Astrocyte of the cerebellum (primary cell): ENCODE results near the gene BMAL1.

ENCODE experiments used
- DNase-seq: peaks from one replicate; pipeline ENCODE4 v3.0.0-alpha.2; 2011; ENCODE audit warnings: low read depth
- H3K4me3 ChIP-seq: 2 replicates; pipeline ENCODE4 v1.5.1; 2011; ENCODE audit warnings: mild to moderate bottlenecking, low read depth, low read length, moderate library complexity
- in situ Hi-C: cut with HindIII; loops from 2 replicates; pipeline ENCODE4 v1.10.0; 2017; ENCODE audit warnings: low sequenced_read_pairs
- TF ChIP-seq, protein P1 (sequence below): IDR thresholded peaks from 2 replicates; pipeline ENCODE4 v1.5.1; 2012; ENCODE audit warnings: low read length, low read depth, moderate library complexity, mild to moderate bottlenecking; ENCODE audit errors: missing control alignments

Gene BMAL1

GRCh38 chr11:13260201-13260962 lies 17.2 kb upstream of the BMAL1 start:
- TF ChIP-seq, protein P1, sequence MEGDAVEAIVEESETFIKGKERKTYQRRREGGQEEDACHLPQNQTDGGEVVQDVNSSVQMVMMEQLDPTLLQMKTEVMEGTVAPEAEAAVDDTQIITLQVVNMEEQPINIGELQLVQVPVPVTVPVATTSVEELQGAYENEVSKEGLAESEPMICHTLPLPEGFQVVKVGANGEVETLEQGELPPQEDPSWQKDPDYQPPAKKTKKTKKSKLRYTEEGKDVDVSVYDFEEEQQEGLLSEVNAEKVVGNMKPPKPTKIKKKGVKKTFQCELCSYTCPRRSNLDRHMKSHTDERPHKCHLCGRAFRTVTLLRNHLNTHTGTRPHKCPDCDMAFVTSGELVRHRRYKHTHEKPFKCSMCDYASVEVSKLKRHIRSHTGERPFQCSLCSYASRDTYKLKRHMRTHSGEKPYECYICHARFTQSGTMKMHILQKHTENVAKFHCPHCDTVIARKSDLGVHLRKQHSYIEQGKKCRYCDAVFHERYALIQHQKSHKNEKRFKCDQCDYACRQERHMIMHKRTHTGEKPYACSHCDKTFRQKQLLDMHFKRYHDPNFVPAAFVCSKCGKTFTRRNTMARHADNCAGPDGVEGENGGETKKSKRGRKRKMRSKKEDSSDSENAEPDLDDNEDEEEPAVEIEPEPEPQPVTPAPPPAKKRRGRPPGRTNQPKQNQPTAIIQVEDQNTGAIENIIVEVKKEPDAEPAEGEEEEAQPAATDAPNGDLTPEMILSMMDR, result no peak
- no peak overlapping the region for H3K4me3 ChIP-seq
- DNase-seq, result no peak
- in situ Hi-C loops, result loop anchor here (5.0 kb wide), 1 partner anchor 37 kb away; no protein-coding TSS in a partner anchor

GRCh38 chr11:13260963-13261588 lies 16.5 kb upstream of the BMAL1 start:
- no peak for DNase-seq
- TF ChIP-seq, protein P1, result no peak
- H3K4me3 ChIP-seq, result no peak overlapping the region
- in situ Hi-C loops, result loop anchor here (5.0 kb wide), 1 partner anchor 36 kb away; no protein-coding TSS in a partner anchor

GRCh38 chr11:13261591-13262061 lies 16.0 kb upstream of the BMAL1 start:
- DNase-seq, result peak; percentile 49
- in situ Hi-C loops, result loop anchor here (5.0 kb wide), 1 partner anchor 36 kb away; no protein-coding TSS in a partner anchor
- TF ChIP-seq, protein P1, result no peak
- no peak overlapping the region for H3K4me3 ChIP-seq

GRCh38 chr11:13262096-13262495 lies 15.5 kb upstream of the BMAL1 start:
- no peak overlapping the region for H3K4me3 ChIP-seq
- in situ Hi-C loops, result loop anchor here (5.0 kb wide), 1 partner anchor 35 kb away; no protein-coding TSS in a partner anchor
- TF ChIP-seq, protein P1, result no peak
- DNase-seq, result no peak

DNA sequence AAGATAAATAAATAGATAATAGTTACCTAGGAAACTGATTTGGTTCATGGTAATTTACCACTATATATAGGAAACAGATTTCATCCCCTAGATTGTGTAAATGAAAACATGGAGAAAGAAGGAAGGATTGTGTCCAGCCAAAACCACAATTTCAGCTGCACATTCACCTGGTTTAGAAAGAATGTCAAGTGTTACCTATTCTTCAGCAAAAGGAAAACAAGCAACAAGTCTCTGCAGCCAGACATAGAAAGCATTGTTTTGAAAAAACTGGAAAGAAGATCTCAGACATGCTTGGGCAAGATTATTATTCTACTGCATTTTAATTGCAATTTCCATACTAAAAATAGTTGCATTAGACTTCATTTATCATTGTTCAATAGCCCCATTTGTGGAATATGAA lies 8.8 kb upstream of the BMAL1 start:
- in situ Hi-C loops, result no loop called here
- no peak overlapping the region for H3K4me3 ChIP-seq
- TF ChIP-seq, protein P1, result no peak
- no peak for DNase-seq

GRCh38 chr11:13269775-13270174 lies 7.8 kb upstream of the BMAL1 start:
- no peak overlapping the region for H3K4me3 ChIP-seq
- in situ Hi-C loops, result no loop called here
- DNase-seq, result peak; percentile 48
- TF ChIP-seq, protein P1, result no peak
